Mesenchymal stem cell (in vitro differentiated cells and primary cell): ENCODE results near the gene BTBD7.

Source experiments
- DNase-seq: peaks from one replicate; pipeline ENCODE4 v3.0.0-alpha.2; 2013
- H2AFZ ChIP-seq: one replicate; pipeline ENCODE4 v1.6.1; 2013; ENCODE audit warnings: low read depth, mild to moderate bottlenecking, control low read depth, inconsistent platforms, low read length, moderate library complexity
- H2AK5ac ChIP-seq: 2 replicates; pipeline ENCODE4 v1.6.1; 2013; ENCODE audit warnings: low read length, moderate library complexity, mild to moderate bottlenecking, inconsistent platforms; ENCODE audit not compliant: severe bottlenecking
- H2BK120ac ChIP-seq: one replicate; pipeline ENCODE4 v1.6.1; 2013; ENCODE audit warnings: low read depth, mild to moderate bottlenecking, inconsistent platforms, low read length, moderate library complexity
- H2BK12ac ChIP-seq, 2 experiments: one replicate each; pipeline ENCODE4 v1.6.1; 2013; ENCODE audit warnings: inconsistent platforms in 2 of 2, low read length in 2 of 2, mild to moderate bottlenecking in 2 of 2, moderate library complexity in 2 of 2, control low read depth in 1 of 2
- H2BK15ac ChIP-seq: one replicate; pipeline ENCODE4 v1.6.1; 2013; ENCODE audit warnings: mild to moderate bottlenecking, low read depth, inconsistent platforms; ENCODE audit not compliant: poor library complexity, severe bottlenecking
- H2BK5ac ChIP-seq: 2 replicates; pipeline ENCODE4 v1.6.1; 2013; ENCODE audit warnings: low read depth, mild to moderate bottlenecking, low read length, control low read depth, inconsistent platforms; ENCODE audit not compliant: poor library complexity, severe bottlenecking
- H3K14ac ChIP-seq, 2 experiments: one replicate each; pipeline ENCODE4 v1.6.1; 2013; ENCODE audit warnings: inconsistent platforms in 2 of 2, low read length in 2 of 2, control low read depth in 1 of 2, mild to moderate bottlenecking in 1 of 2, moderate library complexity in 1 of 2
- H3K18ac ChIP-seq, 2 experiments: one replicate each; pipeline ENCODE4 v1.6.1; 2013; ENCODE audit warnings: inconsistent platforms in 2 of 2, low read length in 2 of 2, control low read depth in 1 of 2, low read depth in 1 of 2, mild to moderate bottlenecking in 1 of 2
- H3K23ac ChIP-seq, 2 experiments: one replicate each; pipeline ENCODE4 v1.6.1; 2013; ENCODE audit warnings: inconsistent platforms in 2 of 2, low read length in 2 of 2, mild to moderate bottlenecking in 2 of 2, moderate library complexity in 2 of 2, control low read depth in 1 of 2
- H3K27ac ChIP-seq: 2 replicates; pipeline ENCODE4 v1.5.1; 2013; ENCODE audit warnings: mild to moderate bottlenecking, moderate library complexity, low read length, control low read depth, inconsistent platforms; ENCODE audit not compliant: poor library complexity, severe bottlenecking
- H3K27me3 ChIP-seq, 2 experiments: 2 replicates each; pipeline versions ENCODE4 v1.6.1 to v1.7.0; 2013; ENCODE audit warnings: low read length in 2 of 2, mild to moderate bottlenecking in 2 of 2, moderate library complexity in 2 of 2, control low read depth in 1 of 2, inconsistent platforms in 1 of 2; ENCODE audit not compliant: control insufficient read depth in 1 of 2, insufficient read depth in 1 of 2
- H3K36me3 ChIP-seq, 2 experiments: 2 replicates each; pipeline versions ENCODE4 v1.6.1 to v1.7.0; 2013; ENCODE audit warnings: low read length in 2 of 2, control low read depth in 1 of 2, inconsistent platforms in 1 of 2, low read depth in 1 of 2, mild to moderate bottlenecking in 1 of 2; ENCODE audit not compliant: insufficient read depth in 2 of 2, control insufficient read depth in 1 of 2
- H3K4ac ChIP-seq, 2 experiments: one replicate each; pipeline ENCODE4 v1.6.1; 2013; ENCODE audit warnings: inconsistent platforms in 2 of 2, low read length in 2 of 2, mild to moderate bottlenecking in 2 of 2, moderate library complexity in 2 of 2, control low read depth in 1 of 2, low read depth in 1 of 2
- H3K4me1 ChIP-seq: 2 replicates; pipeline ENCODE4 v1.6.1; 2013; ENCODE audit warnings: low read depth, low read length, control low read depth; ENCODE audit not compliant: control insufficient read depth, insufficient read depth
- H3K4me2 ChIP-seq: 2 replicates; pipeline ENCODE4 v1.6.1; 2013; ENCODE audit warnings: low read length, mild to moderate bottlenecking, inconsistent platforms; ENCODE audit not compliant: poor library complexity, severe bottlenecking
- H3K4me3 ChIP-seq, 2 experiments: 2 replicates each; pipeline versions ENCODE4 v1.5.1 to v1.7.0; 2013; ENCODE audit warnings: low read length in 2 of 2, mild to moderate bottlenecking in 2 of 2, control low read depth in 1 of 2, low read depth in 1 of 2; ENCODE audit not compliant: insufficient read depth in 1 of 2
- H3K79me1 ChIP-seq: replicated peaks from 2 replicates; pipeline ENCODE4 v1.6.1; 2013; ENCODE audit warnings: mild to moderate bottlenecking, control low read depth, low read length, inconsistent platforms; ENCODE audit not compliant: poor library complexity, severe bottlenecking
- H3K9ac ChIP-seq: 2 replicates; pipeline ENCODE4 v1.7.0; 2013; ENCODE audit warnings: mild to moderate bottlenecking, low read length, moderate library complexity
- H3K9me3 ChIP-seq: 2 replicates; pipeline ENCODE4 v1.7.0; 2013; ENCODE audit warnings: mild to moderate bottlenecking, low read length; ENCODE audit not compliant: control insufficient read depth
- H4K8ac ChIP-seq: one replicate; pipeline ENCODE4 v1.6.1; 2013; ENCODE audit warnings: inconsistent platforms, mild to moderate bottlenecking, low read length, moderate library complexity
- H4K91ac ChIP-seq: one replicate; pipeline ENCODE4 v1.6.1; 2013; ENCODE audit warnings: mild to moderate bottlenecking, low read length, inconsistent platforms
- WGBS: methylation state at CpG from one replicate; pipeline ENCODE4 v1.1.7; 2013; ENCODE audit warnings: mixed read lengths; 5-methylcytosine and 5-hydroxymethylcytosine counted together

Gene BTBD7

DNA sequence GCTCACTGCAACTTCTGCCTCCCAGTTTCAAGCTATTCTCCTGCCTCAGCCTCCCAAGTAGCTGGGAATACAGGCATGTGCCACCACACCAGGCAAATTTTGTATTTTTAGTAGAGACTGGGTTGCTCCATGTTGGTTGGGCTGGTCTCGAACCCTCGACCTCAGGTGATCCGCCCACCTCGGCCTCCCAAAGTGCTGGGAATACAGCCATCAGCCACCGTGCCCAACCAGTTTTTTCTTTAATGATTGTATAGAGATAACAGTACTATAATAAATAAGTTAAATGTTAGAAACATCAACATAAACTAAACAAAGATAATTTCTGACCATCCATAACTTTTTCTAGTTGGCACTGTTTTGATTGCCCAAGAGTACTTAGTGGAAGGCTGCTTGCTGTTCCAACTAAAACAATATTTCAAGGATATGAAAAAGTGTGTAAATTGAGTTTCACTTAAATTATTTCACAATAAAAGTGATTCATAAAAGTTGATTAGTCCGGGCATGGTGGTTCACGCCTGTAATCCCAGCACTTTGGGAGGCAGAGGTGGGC is 131.6 kb downstream of the BTBD7 start:
- Histone ChIP-seq H4K8ac (no peak overlapping the region), H3K36me3 (peaks cover 0 to 6% of the 10 kb centered on the region in 2 experiments), H3K9me3 (no peaks in the 10 kb centered on the region), H3K4ac (no peak overlapping the region), H3K4me2 (no peak overlapping the region), H3K27ac (no peak overlapping the region), H3K23ac (no peak overlapping the region), H2BK120ac (no peak overlapping the region), H3K14ac (no peak overlapping the region), H3K18ac (no peak overlapping the region), H2BK5ac (no peak overlapping the region), H2AFZ (no peak overlapping the region), H4K91ac (no peak overlapping the region), H3K27me3 (no peaks in the 10 kb centered on the region), H3K4me3 (no peak overlapping the region), H2BK15ac (no peak overlapping the region), H3K4me1 (peaks cover 5% of the 10 kb centered on the region), H2AK5ac (no peak overlapping the region), H2BK12ac (no peak overlapping the region), H3K9ac (no peak overlapping the region), H3K79me1 (peaks cover 20% of the 10 kb centered on the region)
- no peak for DNase-seq
- WGBS, result 98% methylated on average over 6 of the region's 7 CpGs

DNA sequence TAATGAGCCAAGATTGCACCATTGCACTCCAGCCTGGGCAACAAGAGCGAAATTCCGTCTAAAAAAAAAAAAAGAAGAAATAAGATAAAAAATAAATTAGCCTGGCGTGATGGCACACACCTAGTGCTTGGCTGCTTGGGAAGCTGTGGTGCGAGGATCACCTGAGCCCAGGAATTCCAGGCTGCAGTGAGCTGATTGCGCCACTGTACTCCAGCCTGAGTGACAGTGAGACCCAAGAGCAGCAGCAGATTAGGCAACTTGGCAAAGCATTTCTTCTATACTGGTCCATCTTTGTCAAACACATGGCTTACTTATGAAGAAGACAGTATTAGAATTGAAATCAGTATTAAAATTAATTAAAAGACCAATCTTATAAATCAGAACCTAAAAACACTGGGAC is 132.3 kb downstream of the BTBD7 start:
- Histone ChIP-seq H3K4ac (no peak overlapping the region), H3K36me3 (peaks cover 0 to 6% of the 10 kb centered on the region in 2 experiments), H2AFZ (no peak overlapping the region), H3K14ac (no peak overlapping the region), H4K8ac (no peak overlapping the region), H4K91ac (no peak overlapping the region), H2BK5ac (no peak overlapping the region), H3K9ac (no peak overlapping the region), H3K4me3 (no peak overlapping the region), H3K18ac (no peak overlapping the region), H3K4me2 (no peak overlapping the region), H3K79me1 (peaks cover 18% of the 10 kb centered on the region), H3K27ac (no peak overlapping the region), H3K4me1 (no peaks in the 10 kb centered on the region), H2BK12ac (no peak overlapping the region), H3K27me3 (no peaks in the 10 kb centered on the region), H2AK5ac (no peak overlapping the region), H3K23ac (no peak overlapping the region), H3K9me3 (no peaks in the 10 kb centered on the region), H2BK120ac (no peak overlapping the region), H2BK15ac (no peak overlapping the region)
- 94% methylated on average over 5 of the region's 5 CpGs for WGBS
- DNase-seq, result no peak

DNA sequence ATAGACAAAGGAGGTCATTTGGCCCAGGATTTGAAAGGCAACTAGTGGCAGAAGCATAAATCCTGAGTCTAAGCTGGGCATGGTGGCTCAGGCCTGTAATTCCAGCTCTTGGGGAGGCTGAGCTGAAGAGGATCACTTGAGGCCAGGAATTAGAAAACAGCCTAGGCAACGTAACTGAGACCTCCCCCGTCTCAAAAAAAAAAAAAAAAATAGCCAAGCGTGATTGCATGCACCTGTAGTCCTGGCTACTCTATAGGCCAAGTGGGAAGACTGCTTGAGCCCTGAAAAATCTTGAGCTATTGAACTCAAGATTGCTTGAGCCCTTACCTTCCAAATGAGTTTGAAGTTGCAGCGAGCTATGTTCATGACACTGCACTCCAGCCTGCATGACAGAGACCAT is 133.8 kb downstream of the BTBD7 start:
- no peak overlapping the region for H4K8ac ChIP-seq
- H2AK5ac ChIP-seq, result no peak overlapping the region
- no peak overlapping the region for H4K91ac ChIP-seq
- H2BK15ac ChIP-seq, result no peak overlapping the region
- H3K27ac ChIP-seq, result no peak overlapping the region
- no peak overlapping the region for H2BK5ac ChIP-seq
- no peak overlapping the region for H3K9ac ChIP-seq
- H3K36me3 ChIP-seq, result no peaks in the 10 kb centered on the region
- no peak overlapping the region for H3K14ac ChIP-seq
- H3K18ac ChIP-seq, result no peak overlapping the region
- 96% methylated on average over 4 of the region's 4 CpGs for WGBS
- H3K79me1 ChIP-seq, result peaks cover 16% of the 10 kb centered on the region
- H3K4me2 ChIP-seq, result no peak overlapping the region
- no peaks in the 10 kb centered on the region for H3K27me3 ChIP-seq
- no peak overlapping the region for H3K4me3 ChIP-seq
- no peak overlapping the region for H2BK120ac ChIP-seq
- no peak overlapping the region for H2AFZ ChIP-seq
- H3K9me3 ChIP-seq, result no peaks in the 10 kb centered on the region
- no peaks in the 10 kb centered on the region for H3K4me1 ChIP-seq
- no peak overlapping the region for H3K4ac ChIP-seq
- DNase-seq, result no peak
- no peak overlapping the region for H2BK12ac ChIP-seq
- no peak overlapping the region for H3K23ac ChIP-seq

DNA sequence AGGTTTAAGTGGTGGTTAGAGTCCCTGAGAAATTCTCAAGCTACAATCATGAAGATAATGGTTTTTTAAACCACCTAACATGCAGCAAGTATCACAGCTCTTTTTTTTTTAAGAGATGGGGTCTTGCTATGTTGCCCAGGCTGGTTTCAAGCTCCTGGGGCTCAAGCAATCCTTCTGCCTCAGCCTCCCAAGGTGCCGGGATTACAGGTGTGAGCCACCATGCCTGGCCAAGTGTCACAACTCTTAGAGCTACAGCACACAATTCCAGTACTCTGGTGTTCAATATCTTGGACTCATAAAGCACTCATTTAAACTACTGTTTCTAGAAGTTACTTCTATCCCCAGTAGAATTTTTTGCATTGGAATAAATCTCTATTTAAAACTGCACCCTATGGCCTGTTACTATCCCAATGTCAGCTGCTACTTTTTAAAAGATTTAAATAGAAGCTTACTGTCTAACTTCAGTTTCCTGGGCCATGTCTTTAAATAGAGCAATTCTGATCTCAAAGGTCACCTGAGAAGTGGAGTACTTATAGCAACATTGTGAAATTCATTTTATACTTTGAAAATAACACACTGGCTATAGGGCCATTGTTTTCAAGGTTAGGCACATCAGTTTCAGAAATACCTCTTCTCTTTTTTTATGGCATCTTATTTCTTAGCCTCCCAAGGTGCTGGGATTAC is 137.4 kb downstream of the BTBD7 start:
- Histone ChIP-seq H3K18ac (no peak overlapping the region), H3K14ac (no peak overlapping the region), H3K4me3 (no peak overlapping the region), H4K91ac (no peak overlapping the region), H2BK12ac (no peak overlapping the region), H3K4me2 (no peak overlapping the region), H2BK15ac (no peak overlapping the region), H3K79me1 (peaks cover 16% of the 10 kb centered on the region), H2AK5ac (no peak overlapping the region), H2BK120ac (no peak overlapping the region), H3K23ac (no peak overlapping the region), H3K4me1 (no peaks in the 10 kb centered on the region), H3K9ac (no peak overlapping the region), H3K36me3 (no peaks in the 10 kb centered on the region), H3K4ac (no peak overlapping the region), H3K9me3 (no peaks in the 10 kb centered on the region), H2BK5ac (no peak overlapping the region), H3K27ac (no peak overlapping the region), H3K27me3 (no peaks in the 10 kb centered on the region), H2AFZ (no peak overlapping the region), H4K8ac (no peak overlapping the region)
- WGBS, result 93% methylated on average over 1 of the region's 1 CpG
- no peak for DNase-seq
